IMR-90 (cell line): Measurements from ENCODE around the gene TMEM60.

Source experiments
- CEBPB ChIP-seq: IDR thresholded peaks from 2 replicates; pipeline ENCODE4 v1.6.1; 2012; ENCODE audit warnings: low read depth, low read length, improper control_type of control experiment
- CTCF ChIP-seq: conservative IDR thresholded peaks from 2 replicates; pipeline ENCODE4 v1.5.1; 2012; ENCODE audit warnings: mild to moderate bottlenecking, low read depth, low read length, improper control_type of control experiment
- FOS ChIP-seq: fragments of 150-350 bp; IDR thresholded peaks from 2 replicates; pipeline ENCODE4 v1.6.1; 2016; ENCODE audit warnings: low read depth, low read length
- MAFK ChIP-seq: IDR thresholded peaks from 2 replicates; pipeline ENCODE4 v1.6.1; 2012; ENCODE audit warnings: low read depth, low read length, improper control_type of control experiment
- MAZ ChIP-seq: IDR thresholded peaks from 2 replicates; pipeline ENCODE4 v1.6.1; 2012; ENCODE audit warnings: low read depth, mild to moderate bottlenecking, low read length, improper control_type of control experiment, moderate library complexity, borderline replicate concordance
- MXI1 ChIP-seq: IDR thresholded peaks from 2 replicates; pipeline ENCODE4 v1.6.1; 2012; ENCODE audit warnings: low read depth, mild to moderate bottlenecking, low read length, moderate library complexity, borderline replicate concordance
- POLR2A ChIP-seq: IDR thresholded peaks from 2 replicates; pipeline ENCODE4 v1.6.1; 2012; ENCODE audit warnings: mild to moderate bottlenecking, low read depth, low read length
- RAD21 ChIP-seq: IDR thresholded peaks from 2 replicates; pipeline ENCODE4 v1.6.1; 2012; ENCODE audit warnings: low read length, improper control_type of control experiment
- RFX5 ChIP-seq: IDR thresholded peaks from 2 replicates; pipeline ENCODE4 v1.8.0; 2012; ENCODE audit warnings: low read depth, mild to moderate bottlenecking, low read length, moderate library complexity
- SMC3 ChIP-seq: fragments of 150-350 bp; IDR thresholded peaks from 2 replicates; pipeline ENCODE4 v1.6.1; 2016; ENCODE audit warnings: low read depth, mild to moderate bottlenecking, antibody characterized with exemption, low read length, moderate library complexity
- TF ChIP-seq, protein P1 (sequence below): fragments of 150-350 bp; IDR thresholded peaks from 2 replicates; pipeline ENCODE4 v1.6.1; 2017; ENCODE audit warnings: mild to moderate bottlenecking, antibody characterized with exemption, low read length, low read depth

GRCh38 chr7:77838929-77839491 lies 40.8 kb upstream of the TMEM60 start:
- TF ChIP-seq CTCF: no peak
- TF ChIP-seq, protein P1, sequence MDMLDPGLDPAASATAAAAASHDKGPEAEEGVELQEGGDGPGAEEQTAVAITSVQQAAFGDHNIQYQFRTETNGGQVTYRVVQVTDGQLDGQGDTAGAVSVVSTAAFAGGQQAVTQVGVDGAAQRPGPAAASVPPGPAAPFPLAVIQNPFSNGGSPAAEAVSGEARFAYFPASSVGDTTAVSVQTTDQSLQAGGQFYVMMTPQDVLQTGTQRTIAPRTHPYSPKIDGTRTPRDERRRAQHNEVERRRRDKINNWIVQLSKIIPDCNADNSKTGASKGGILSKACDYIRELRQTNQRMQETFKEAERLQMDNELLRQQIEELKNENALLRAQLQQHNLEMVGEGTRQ: no peak
- TF ChIP-seq MAFK: no peak
- no peak for TF ChIP-seq POLR2A
- TF ChIP-seq FOS: no peak
- TF ChIP-seq SMC3: no peak
- no peak for TF ChIP-seq MAZ
- TF ChIP-seq RFX5: no peak
- no peak for TF ChIP-seq MXI1
- TF ChIP-seq RAD21: no peak
- TF ChIP-seq CEBPB: no peak
